Type B pancreatic cell (in vitro differentiated cells): ENCODE data around the gene MEIOB. TPM values are rescaled to one million over a fixed set of nuclear protein-coding genes. Genes with fewer than 3 reads are reported as not detected.

Experiments used
- DNase-seq: peaks from one replicate; pipeline ENCODE4 v3.0.0; 2021; ENCODE audit warnings: mixed read lengths; ENCODE audit not compliant: unreplicated experiment; ENCODE audit errors: extremely low spot score
- H3K27ac Mint-ChIP-seq: 2 replicates; pipeline ENCODE4 v1.8.0; 2021; ENCODE audit warnings: mild to moderate bottlenecking, mixed read lengths
- H3K27me3 Mint-ChIP-seq: 2 replicates; pipeline ENCODE4 v1.8.0; 2021; ENCODE audit warnings: mixed read lengths
- H3K36me3 Mint-ChIP-seq: 2 replicates; pipeline ENCODE4 v1.8.0; 2021; ENCODE audit warnings: mixed read lengths
- H3K4me1 Mint-ChIP-seq: one replicate; pipeline ENCODE4 v1.8.0; 2021; ENCODE audit warnings: mixed read lengths; ENCODE audit not compliant: unreplicated experiment
- H3K4me3 Mint-ChIP-seq: 2 replicates; pipeline ENCODE4 v1.8.0; 2021; ENCODE audit warnings: mild to moderate bottlenecking, mixed read lengths
- H3K9me3 Mint-ChIP-seq: 2 replicates; pipeline ENCODE4 v1.8.0; 2021; ENCODE audit warnings: mixed read lengths
- CTCF ChIP-seq: fragments of 200-600 bp; sonication (generic); conservative IDR thresholded peaks from 2 replicates; pipeline ENCODE4 v1.5.0; 2021; ENCODE audit warnings: antibody characterized with exemption, mild to moderate bottlenecking
- total RNA-seq: library from RNA; stranded (reverse); gene quantifications from 2 replicates; pipeline ENCODE4 v1.2.1, GENCODE V29; 2021; ENCODE audit warnings: low replicate concordance

MEIOB gene
- total RNA-seq, 1 donor from 2014 or later: not detected

- peaks cover 37% of the 10 kb centered on the region for H3K27me3 Mint-ChIP-seq
- no peaks in the 10 kb centered on the region for H3K4me1 Mint-ChIP-seq
Observed at GRCh38 chr16:1914084-1914608, 42.2 kb upstream of the MEIOB start.

GRCh38 chr16:1913327-1914083, 41.5 kb upstream of the MEIOB start:
- Mint-ChIP-seq H3K36me3 (no peaks in the 10 kb centered on the region), H3K27ac (no peak overlapping the region), H3K4me3 (no peak overlapping the region), H3K9me3 (no peaks in the 10 kb centered on the region), H3K27me3 (peaks cover 32% of the 10 kb centered on the region), H3K4me1 (peaks cover 5% of the 10 kb centered on the region)
- DNase-seq: no peak
- no peak for TF ChIP-seq CTCF

More at GRCh38 chr16:1914084-1914608, 42.2 kb upstream of the MEIOB start:
- DNase-seq: no peak
- Mint-ChIP-seq H3K27ac (no peak overlapping the region), H3K4me3 (no peak overlapping the region), H3K36me3 (no peaks in the 10 kb centered on the region), H3K9me3 (no peaks in the 10 kb centered on the region)
- TF ChIP-seq CTCF: no peak

GRCh38 chr16:1912215-1912543, 40.2 kb upstream of the MEIOB start:
- Mint-ChIP-seq H3K27me3 (peaks cover 29% of the 10 kb centered on the region), H3K27ac (no peak overlapping the region), H3K4me1 (peaks cover 6% of the 10 kb centered on the region), H3K9me3 (no peaks in the 10 kb centered on the region), H3K4me3 (no peak overlapping the region), H3K36me3 (no peaks in the 10 kb centered on the region)
- no peak for DNase-seq
- no peak for TF ChIP-seq CTCF

GRCh38 chr16:1911467-1912214, 39.7 kb upstream of the MEIOB start:
- TF ChIP-seq CTCF: no peak
- no peak overlapping the region for H3K27ac Mint-ChIP-seq
- no peak overlapping the region for H3K4me3 Mint-ChIP-seq
- H3K36me3 Mint-ChIP-seq: no peaks in the 10 kb centered on the region
- H3K9me3 Mint-ChIP-seq: no peaks in the 10 kb centered on the region
- H3K4me1 Mint-ChIP-seq: peaks cover 6% of the 10 kb centered on the region
- H3K27me3 Mint-ChIP-seq: peaks cover 23% of the 10 kb centered on the region
- DNase-seq: no peak

- Mint-ChIP-seq H3K4me1 (peaks cover 9% of the 10 kb centered on the region), H3K4me3 (no peak overlapping the region), H3K27me3 (peaks cover 5% of the 10 kb centered on the region), H3K27ac (no peak overlapping the region), H3K9me3 (no peaks in the 10 kb centered on the region), H3K36me3 (no peaks in the 10 kb centered on the region)
- DNase-seq: no peak
- TF ChIP-seq CTCF: no peak
Observed at GRCh38 chr16:1909561-1910231, 37.7 kb upstream of the MEIOB start.
